Measurements from ENCODE around the gene RRBP1.

Gene RRBP1

GRCh38 chr20:17728074-17728473, 46.0 kb upstream of the RRBP1 start:
- TF ChIP-seq EZH2 (IDR thresholded peaks at IDR 0.05; ENCODE audit: borderline replicate concordance, low read depth, low read length, severe bottlenecking), result no peak
- no peak for DNase-seq
- Histone ChIP-seq H3K27me3 (ENCODE audit: insufficient read depth, low read length, poor library complexity) (no peaks in the 10 kb centered on the region), H3K79me2 (ENCODE audit: insufficient read depth, low read length) (no peaks in the 10 kb centered on the region), H2AFZ (ENCODE audit: low read depth, low read length) (no peak overlapping the region), H3K36me3 (ENCODE audit: insufficient read depth, low read length) (no peaks in the 10 kb centered on the region), H3K4me1 (ENCODE audit: insufficient read depth, low read length) (no peaks in the 10 kb centered on the region), H4K20me1 (ENCODE audit: insufficient read depth, low read length) (peaks cover 6% of the 10 kb centered on the region; the same call in 1 of the 2 replicates), H3K9me3 (ENCODE audit: insufficient read depth, low read length, severe bottlenecking) (no peaks in the 10 kb centered on the region), H3K4me2 (ENCODE audit: insufficient read depth, low read length) (no peak overlapping the region), H3K4me3 (ENCODE audit: low read depth in 1 of 2, low read length in 2 of 2) (no peak overlapping the region), H3K27ac (ENCODE audit: low read length) (no peak overlapping the region), H3K9ac (ENCODE audit: low read depth, low read length) (no peak overlapping the region)
- ATAC-seq (ENCODE audit: insufficient read depth, low read depth), result no peak

- Histone ChIP-seq H3K79me2 (ENCODE audit: insufficient read depth, low read length) (no peaks in the 10 kb centered on the region), H3K4me3 (ENCODE audit: low read depth in 1 of 2, low read length in 2 of 2) (no peak overlapping the region), H3K4me1 (ENCODE audit: insufficient read depth, low read length) (no peaks in the 10 kb centered on the region), H3K4me2 (ENCODE audit: insufficient read depth, low read length) (no peak overlapping the region), H4K20me1 (ENCODE audit: insufficient read depth, low read length) (no peaks in the 10 kb centered on the region), H3K36me3 (ENCODE audit: insufficient read depth, low read length) (no peaks in the 10 kb centered on the region), H2AFZ (ENCODE audit: low read depth, low read length) (no peak overlapping the region), H3K27me3 (ENCODE audit: insufficient read depth, low read length, poor library complexity) (no peaks in the 10 kb centered on the region), H3K9me3 (ENCODE audit: insufficient read depth, low read length, severe bottlenecking) (no peaks in the 10 kb centered on the region), H3K9ac (ENCODE audit: low read depth, low read length) (no peak overlapping the region), H3K27ac (ENCODE audit: low read length) (no peak overlapping the region)
- ATAC-seq (ENCODE audit: insufficient read depth, low read depth) (no peak), DNase-seq (no peak)
- TF ChIP-seq CTCF (IDR thresholded peaks at IDR 0.05; ENCODE audit: borderline replicate concordance, extremely low read depth, low read length, poor library complexity, severe bottlenecking) (no peak), EZH2 (IDR thresholded peaks at IDR 0.05; ENCODE audit: borderline replicate concordance, low read depth, low read length, severe bottlenecking) (no peak)
These were observed 45.3 kb upstream of the RRBP1 start for GRCh38 chr20:17727351-17727750.

GRCh38 chr20:17726902-17727301, 44.9 kb upstream of the RRBP1 start:
- no peaks in the 10 kb centered on the region for H3K27me3 ChIP-seq (ENCODE audit: insufficient read depth, low read length, poor library complexity)
- H3K4me1 ChIP-seq (ENCODE audit: insufficient read depth, low read length), result no peaks in the 10 kb centered on the region
- TF ChIP-seq CTCF (IDR thresholded peaks at IDR 0.05; ENCODE audit: borderline replicate concordance, extremely low read depth, low read length, poor library complexity, severe bottlenecking) (no peak), EZH2 (IDR thresholded peaks at IDR 0.05; ENCODE audit: borderline replicate concordance, low read depth, low read length, severe bottlenecking) (no peak)
- no peak for ATAC-seq (ENCODE audit: insufficient read depth, low read depth)
- no peak overlapping the region for H3K4me3 ChIP-seq (ENCODE audit: low read depth in 1 of 2, low read length in 2 of 2)
- H2AFZ ChIP-seq (ENCODE audit: low read depth, low read length), result no peak overlapping the region
- no peak overlapping the region for H3K4me2 ChIP-seq (ENCODE audit: insufficient read depth, low read length)
- DNase-seq, result no peak
- H3K27ac ChIP-seq (ENCODE audit: low read length), result no peak overlapping the region
- H3K79me2 ChIP-seq (ENCODE audit: insufficient read depth, low read length), result no peaks in the 10 kb centered on the region
- no peak overlapping the region for H3K9ac ChIP-seq (ENCODE audit: low read depth, low read length)
- no peaks in the 10 kb centered on the region for H3K9me3 ChIP-seq (ENCODE audit: insufficient read depth, low read length, severe bottlenecking)
- H3K36me3 ChIP-seq (ENCODE audit: insufficient read depth, low read length), result no peaks in the 10 kb centered on the region
- no peaks in the 10 kb centered on the region for H4K20me1 ChIP-seq (ENCODE audit: insufficient read depth, low read length)

GRCh38 chr20:17725094-17725835, 43.2 kb upstream of the RRBP1 start:
- Histone ChIP-seq H3K9ac (ENCODE audit: low read depth, low read length) (no peak overlapping the region), H3K4me1 (ENCODE audit: insufficient read depth, low read length) (no peaks in the 10 kb centered on the region), H3K79me2 (ENCODE audit: insufficient read depth, low read length) (no peaks in the 10 kb centered on the region), H2AFZ (ENCODE audit: low read depth, low read length) (no peak overlapping the region), H3K4me2 (ENCODE audit: insufficient read depth, low read length) (no peak overlapping the region), H3K36me3 (ENCODE audit: insufficient read depth, low read length) (no peaks in the 10 kb centered on the region), H3K27me3 (ENCODE audit: insufficient read depth, low read length, poor library complexity) (no peaks in the 10 kb centered on the region), H3K27ac (ENCODE audit: low read length) (no peak overlapping the region), H4K20me1 (ENCODE audit: insufficient read depth, low read length) (no peaks in the 10 kb centered on the region), H3K4me3 (ENCODE audit: low read depth in 1 of 2, low read length in 2 of 2) (no peak overlapping the region), H3K9me3 (ENCODE audit: insufficient read depth, low read length, severe bottlenecking) (no peaks in the 10 kb centered on the region)
- DNase-seq, result no peak
- ATAC-seq (ENCODE audit: insufficient read depth, low read depth), result no peak
- TF ChIP-seq CTCF (IDR thresholded peaks at IDR 0.05; ENCODE audit: borderline replicate concordance, extremely low read depth, low read length, poor library complexity, severe bottlenecking) (no peak), EZH2 (IDR thresholded peaks at IDR 0.05; ENCODE audit: borderline replicate concordance, low read depth, low read length, severe bottlenecking) (no peak)
